HG02970 (cell line): ENCODE data around the gene AZIN2.

Experiments used
- ATAC-seq: cut with Tn5 transposase; IDR thresholded peaks from one replicate; pipeline ENCODE4 v1.9.1; 2021; ENCODE audit warnings: mild to moderate bottlenecking, moderate library complexity, moderate number of reproducible peaks; ENCODE audit not compliant: unreplicated experiment, low FRiP score

The AZIN2 gene

DNA sequence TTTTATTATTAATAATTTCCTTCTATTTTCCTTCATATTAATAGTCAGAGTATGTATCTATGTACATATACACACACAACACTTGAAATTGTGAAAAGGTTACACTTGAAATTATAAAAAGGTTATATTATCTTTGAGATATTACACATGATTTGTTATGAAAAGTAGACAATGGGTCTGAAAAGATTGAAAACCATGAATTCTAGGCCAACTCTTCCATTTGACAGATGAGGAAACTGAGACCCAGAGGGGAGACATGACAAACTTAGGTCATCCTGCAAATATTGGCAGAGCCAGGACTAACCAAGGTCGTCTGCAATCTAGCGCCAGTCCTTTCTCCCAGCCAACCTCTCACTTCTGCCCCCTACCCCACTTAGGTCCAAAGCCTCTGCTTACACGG, 67.7 kb downstream of the AZIN2 start:
- ATAC-seq = no peak

DNA sequence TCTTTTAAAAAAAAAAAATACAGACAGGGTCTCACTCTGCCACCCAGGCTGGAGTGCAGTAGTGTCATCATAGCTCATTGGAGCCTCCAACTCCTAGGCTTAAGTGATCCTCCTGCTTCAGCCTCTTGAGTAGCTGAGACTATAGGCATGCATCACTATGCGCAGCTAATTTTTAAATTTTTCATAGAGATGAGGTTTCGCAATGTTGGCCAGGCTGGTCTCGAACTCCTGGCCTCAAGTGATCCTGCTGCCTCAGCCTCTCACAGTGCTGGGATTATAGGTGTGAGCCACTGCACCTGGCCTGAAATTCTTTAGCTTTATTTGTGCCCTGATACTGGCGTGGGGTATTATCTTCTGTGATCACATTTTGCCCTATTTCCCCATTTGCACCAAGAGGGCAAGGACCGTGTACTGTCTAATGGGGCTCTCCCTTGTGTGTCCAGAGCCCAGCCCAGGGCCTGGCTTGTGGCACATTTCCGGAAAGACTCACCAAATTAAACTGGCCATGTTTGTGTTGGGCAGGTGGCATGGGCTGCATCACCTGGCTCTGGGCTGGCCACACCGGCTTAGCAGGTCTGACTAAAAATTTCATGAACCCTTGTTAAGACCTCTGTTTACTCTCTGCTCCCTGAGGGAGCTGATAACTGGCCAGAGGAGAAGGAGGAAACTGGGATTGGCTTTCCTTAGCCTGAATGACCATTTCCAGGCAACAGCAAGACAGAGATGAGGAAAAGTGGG, 68.7 kb downstream of the AZIN2 start:
- no peak for ATAC-seq

DNA sequence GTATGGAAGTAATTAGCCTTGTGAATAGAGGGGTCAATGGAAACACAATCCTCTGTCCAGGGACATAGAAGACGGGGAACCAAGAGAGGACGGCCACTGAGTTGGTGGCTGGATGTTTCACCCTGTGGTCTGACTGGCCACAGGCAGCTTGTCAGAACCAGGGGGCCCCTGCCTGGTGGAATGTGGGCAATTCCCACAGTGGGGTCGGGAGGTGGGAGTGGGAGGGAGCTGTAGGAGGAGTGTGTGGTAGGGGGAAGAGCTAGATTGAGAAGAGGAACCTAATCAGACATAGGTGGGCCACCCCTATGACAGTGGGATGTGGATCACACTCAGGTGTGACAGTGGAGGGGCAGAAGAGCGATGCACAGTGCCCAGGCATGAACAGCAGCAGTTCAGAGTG, 69.6 kb downstream of the AZIN2 start:
- ATAC-seq = no peak

DNA sequence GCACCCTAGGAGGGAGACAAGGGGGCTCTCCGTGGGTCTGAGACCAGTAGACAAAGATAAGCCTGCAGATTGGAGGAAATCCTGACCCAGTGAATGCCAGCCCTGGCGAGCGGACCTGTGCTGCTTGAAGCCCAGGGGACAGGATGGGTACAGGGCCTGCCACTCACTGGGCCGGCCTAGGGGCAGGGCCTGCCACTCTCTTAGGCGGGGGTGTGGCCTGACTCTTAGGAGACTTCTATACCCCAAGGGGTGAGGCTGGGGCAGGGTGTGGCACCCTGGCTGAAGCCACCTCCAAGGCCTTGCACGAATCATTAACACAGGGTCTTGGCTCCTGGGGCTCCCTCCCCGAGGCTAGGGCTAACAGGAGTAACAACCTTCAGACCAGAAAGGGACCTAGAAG, 70.2 kb downstream of the AZIN2 start:
- no peak for ATAC-seq

DNA sequence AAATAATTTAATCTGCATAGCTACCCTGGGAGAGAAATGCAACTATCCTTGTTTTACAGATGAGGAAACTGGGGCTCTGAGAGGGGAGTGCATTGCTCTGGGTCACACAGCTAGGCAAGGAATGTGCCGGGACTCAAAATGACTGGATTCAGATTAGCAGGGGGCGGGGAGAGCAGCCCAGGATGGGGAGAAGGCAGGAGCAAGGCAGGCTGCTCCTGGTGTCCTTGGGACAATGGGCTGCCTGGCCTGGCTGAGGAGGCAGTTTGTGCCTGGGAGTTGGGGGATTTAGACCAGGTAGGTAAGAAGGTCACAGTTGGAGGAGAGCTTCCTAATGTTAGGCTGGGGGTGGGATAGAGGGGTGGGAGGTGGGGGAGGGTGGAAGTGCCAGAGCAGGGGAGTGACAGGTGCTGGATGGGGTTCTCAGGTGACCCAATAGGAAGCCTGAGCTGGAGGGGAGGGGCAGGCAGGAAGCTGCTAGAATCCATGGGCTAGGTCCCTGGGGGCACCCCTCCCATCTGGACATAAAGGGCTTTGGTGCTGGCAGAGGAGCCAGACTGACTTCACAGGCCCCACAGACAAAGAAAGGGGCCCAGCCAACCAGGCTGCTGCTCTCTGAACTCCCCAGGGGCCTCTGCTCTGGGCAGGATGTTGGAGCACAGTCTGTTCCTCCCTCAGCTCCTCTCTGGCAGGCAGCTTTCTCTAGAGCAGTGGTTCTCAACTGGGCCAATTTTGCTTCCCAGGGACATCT, 71.9 kb downstream of the AZIN2 start:
- no peak for ATAC-seq

DNA sequence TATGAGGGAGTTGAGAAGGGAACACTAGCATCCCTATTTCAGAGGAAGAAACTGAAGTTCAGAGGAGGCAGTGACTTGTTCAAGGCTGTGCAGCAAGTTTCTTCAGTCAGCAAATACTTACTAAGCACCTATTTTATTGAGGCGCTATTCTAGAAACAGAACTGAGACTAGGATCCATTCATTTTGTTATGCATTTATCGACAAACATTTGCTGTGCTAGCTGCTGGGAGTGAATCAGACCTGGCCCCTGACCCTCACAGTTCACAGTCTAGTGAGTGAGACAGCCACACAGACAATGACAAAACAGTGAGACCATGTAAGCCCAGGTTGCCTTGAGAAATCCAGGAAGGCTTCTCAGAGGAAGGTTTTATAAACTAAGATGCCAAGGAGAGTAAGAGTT, 72.7 kb downstream of the AZIN2 start:
- no peak for ATAC-seq

DNA sequence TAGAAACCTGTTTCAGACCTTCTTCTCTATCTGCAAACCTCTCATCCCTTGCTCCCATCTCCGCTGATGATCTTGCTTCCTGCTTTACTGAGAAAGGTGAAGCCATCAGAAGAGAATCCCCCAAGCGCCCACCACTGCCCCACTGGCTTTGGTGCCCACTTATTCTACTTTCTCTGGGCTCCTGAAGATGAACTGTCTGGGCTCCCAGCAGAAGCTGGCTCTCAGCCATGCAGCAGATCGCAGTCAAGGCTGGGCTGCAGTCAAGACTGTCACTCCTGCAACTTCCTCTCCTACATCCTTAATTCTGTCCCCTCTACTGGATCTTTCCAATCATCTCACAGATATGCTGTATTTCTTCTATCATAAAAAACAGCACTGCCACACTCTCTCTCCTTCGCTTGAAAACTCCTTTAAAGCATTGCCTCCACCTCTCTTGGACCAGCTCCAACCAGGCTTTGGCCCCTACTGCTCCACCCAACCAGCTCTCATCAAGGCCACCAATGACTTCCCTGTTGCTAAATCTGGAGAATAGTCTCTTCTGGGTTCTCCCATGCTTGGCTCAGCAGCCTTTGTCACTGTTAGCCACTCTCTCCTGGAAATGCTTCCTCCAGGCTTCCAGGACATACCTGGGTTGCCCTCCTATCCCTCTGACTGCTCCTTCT, 75.1 kb downstream of the AZIN2 start:
- no peak for ATAC-seq

DNA sequence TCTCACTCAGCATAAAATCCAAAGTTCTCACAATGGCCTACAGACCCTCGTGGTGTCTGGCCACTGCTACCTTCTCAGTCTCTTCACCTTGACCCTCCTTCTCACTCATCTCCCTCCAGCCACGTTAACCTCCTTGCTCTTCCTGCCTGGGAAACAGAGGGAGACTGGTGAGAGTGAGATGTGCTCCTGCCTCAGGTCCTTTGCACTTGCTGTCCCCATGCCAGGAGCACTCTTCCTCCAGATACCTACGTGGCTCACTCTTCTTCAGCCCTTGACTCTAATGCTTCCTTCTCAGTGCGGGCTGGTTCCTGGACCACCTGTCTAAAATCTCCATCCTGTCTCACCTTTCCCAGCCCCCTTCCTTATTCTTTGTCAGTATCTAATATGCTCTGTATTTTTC, 76.2 kb downstream of the AZIN2 start:
- no peak for ATAC-seq

DNA sequence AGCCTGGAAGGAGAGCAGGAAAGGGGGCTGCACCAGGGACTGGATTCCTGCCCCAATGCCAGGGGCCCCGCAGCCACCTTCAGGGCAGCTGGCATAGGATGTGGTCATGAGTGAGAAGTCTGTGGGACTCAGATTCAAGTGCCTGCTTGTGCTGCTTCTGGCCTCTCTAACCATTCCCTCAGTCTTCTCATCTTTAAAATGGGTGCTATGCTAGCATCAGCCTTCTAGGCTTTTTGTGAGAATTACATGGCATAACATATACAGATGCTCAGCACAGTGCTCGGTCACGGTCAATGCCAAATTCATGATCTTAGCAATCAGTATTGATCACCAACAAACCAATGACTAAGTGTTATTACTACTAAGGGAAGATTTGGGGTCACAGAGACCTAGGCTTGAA, 77.4 kb downstream of the AZIN2 start:
- no peak for ATAC-seq

DNA sequence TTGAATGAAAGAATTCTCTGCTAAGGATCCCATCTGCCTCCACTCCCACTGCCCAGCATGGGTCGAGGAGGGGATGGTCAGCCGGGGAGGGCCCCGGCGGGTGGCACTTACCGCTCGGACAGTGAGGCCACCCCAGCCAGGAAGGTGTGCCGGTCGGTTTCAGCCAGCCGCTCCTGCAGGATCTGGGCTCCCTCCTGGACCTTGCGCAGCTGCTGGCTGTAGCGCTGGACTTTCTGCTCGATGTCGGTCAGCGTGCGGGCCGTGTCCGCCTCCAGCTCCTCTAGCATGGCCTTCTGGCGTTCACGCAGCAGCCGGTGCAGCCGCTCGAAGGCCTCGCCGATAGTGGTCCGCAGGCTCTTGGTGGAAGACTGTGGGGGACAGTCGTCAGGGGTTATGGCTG, 78.6 kb downstream of the AZIN2 start:
- ATAC-seq = no peak

DNA sequence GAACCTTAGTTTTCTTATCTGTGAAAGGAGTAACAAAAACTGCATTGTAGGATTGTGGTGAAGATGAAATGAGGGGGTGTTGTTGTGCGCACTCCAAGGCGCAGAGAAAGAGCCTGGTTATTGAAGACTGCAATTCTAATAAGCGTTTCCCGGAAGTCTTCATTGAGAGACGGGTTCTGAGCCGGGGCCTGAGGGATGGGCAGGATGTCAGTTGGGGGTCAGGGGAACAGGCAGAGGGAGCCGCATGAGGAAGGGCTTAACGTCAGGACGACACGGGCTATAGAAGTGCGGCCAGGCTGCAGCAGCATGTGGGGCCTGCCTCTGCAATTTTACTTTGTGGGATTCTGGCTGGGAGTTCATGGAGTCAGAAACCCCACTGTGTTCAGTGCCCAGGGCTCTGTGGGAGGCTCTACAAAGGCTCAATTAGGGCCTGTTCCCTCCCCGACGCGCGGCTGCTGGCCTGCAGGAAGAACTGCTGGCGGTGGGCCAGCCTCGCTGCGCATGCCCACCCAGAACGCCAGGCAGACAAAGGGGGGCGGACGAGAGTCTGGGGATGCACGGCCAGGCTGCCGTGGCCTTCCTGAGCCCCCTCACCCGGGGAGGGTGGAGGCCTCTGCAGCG, 80.2 kb downstream of the AZIN2 start:
- ATAC-seq = no peak

DNA sequence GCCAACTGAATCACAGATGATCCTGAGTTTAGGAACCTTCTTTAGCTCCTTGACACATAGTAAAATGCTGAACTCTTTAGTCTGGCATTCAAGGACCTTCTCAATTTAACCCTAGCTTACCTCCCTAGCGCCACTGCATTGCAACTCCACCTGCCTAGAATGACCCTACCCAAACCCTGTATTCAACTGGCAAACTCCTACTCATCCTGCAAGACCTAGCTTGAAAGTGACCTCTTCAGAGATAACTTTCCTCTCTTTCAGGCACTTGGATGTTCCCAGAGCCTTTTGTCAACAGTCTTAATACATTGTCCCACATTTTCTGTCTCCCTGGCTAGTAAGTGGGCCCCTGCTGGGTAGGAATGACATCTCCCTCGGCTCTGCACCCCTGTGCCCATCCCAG, 81.2 kb downstream of the AZIN2 start:
- no peak for ATAC-seq

DNA sequence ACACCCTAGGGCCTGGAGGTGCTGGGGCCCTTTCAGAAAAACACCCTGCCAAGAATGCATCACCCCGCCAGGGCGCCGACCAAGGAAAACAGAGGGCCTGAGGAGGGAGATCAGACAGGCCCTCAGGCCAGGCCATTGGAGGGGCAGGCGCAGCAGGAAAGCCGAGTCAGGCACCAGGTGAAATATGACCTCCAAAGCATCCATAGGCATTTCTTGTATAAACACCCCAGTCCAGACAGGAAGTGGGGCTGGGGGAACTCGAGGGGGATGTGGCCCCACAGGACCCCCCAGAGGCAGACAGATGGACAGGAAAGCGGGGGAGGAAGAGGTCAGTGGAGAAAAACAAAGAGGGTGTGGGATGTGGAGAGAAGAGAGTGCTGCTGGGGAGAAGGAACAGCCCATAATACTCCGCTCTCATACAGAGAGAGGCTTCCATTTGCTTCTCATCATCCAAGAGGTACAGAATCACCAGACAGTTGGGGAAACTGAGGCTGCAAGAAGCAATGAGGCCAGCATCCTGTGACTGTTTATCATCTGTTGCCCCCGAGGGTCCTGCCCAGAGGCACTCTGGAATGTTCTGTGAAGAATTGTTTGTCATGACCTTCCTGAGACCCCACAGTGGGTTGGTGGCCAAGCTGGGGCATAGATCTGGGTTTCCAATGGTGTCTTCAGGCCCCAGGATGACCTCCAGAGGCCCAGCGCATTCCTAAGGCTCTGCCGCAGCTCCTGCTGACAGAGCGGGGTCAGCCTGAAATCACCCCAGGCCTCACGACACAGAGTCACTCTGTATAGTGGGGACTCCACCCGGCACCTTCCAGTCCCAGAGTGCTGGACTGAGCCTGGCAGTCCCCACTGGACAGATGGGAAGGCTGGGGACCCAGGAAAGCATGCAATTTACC, 82.9 kb downstream of the AZIN2 start:
- no peak for ATAC-seq

DNA sequence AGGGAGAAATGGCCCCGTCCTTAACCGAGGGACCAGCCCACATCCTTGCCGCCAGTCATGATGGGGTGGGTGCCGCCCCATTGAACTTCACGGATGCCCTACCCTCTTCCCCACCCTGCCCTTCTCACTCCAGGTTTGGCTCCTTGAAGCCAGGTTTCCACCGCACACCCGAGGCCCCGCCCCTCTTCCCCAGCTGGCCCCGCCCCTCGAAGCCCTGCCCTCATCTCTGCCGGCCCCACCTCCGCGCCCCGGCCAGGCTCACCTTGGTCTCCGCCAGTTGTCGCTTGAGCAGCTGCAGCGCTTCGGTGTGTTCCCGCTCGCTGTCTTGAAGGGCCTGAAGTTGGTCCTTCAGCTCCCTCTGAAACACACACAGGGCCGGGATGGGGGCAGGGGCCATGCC, 84.3 kb downstream of the AZIN2 start:
- no peak for ATAC-seq

DNA sequence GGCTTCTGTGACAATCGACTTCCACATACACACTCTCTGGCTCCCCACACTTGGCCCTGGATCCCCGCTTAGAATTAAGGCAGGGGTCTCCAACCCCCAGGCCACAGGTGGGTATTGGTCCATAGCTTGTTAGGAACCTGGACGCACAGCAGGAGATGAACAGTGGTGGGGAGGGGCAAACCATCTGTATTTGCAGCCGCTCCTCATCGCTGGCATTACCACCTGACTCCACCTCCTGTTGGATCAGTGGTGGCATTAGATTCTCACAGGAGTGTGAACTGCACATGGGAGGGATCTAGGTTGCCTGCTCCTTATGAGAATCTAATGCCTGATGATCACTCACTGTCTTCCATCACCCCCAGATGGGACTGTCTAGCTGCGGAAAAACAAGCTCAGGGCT, 84.9 kb downstream of the AZIN2 start:
- no peak for ATAC-seq

DNA sequence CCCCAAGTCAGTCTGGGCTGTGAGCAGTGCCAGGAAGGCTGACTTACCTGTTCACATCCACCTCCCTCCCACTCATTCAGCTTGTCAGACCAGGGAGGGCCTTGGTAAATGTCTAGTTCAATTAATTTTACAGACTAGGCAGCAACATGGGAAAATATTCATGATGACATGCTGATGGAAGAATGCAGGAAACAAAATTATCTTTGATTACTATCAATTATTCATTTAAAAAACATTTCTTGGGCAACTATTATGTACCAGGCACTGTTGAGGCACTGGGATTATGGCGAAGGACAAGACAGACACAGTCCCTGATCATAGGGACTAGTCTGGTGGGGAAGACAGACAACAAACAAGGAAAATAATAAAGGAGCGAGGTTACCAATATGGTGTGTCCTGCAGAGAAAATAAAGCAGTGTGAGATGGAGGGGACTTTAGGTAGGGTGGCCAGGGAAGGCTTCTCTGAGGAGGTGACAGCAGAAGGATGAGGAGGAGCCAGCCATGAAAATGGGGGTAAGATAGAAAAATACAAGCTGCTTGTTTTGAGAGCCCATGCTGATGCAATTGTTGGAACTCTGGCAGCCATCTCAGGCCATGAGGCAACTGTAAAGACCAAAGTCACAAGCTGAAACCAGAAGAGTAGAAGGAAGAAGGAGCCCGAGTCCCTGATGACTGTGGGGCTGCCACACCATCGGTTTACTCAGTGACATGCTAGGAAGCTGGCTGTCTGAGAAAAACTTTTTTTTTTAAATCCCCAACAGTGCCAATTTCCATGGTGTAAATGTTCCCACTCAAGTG, 86.9 kb downstream of the AZIN2 start:
- ATAC-seq = no peak

DNA sequence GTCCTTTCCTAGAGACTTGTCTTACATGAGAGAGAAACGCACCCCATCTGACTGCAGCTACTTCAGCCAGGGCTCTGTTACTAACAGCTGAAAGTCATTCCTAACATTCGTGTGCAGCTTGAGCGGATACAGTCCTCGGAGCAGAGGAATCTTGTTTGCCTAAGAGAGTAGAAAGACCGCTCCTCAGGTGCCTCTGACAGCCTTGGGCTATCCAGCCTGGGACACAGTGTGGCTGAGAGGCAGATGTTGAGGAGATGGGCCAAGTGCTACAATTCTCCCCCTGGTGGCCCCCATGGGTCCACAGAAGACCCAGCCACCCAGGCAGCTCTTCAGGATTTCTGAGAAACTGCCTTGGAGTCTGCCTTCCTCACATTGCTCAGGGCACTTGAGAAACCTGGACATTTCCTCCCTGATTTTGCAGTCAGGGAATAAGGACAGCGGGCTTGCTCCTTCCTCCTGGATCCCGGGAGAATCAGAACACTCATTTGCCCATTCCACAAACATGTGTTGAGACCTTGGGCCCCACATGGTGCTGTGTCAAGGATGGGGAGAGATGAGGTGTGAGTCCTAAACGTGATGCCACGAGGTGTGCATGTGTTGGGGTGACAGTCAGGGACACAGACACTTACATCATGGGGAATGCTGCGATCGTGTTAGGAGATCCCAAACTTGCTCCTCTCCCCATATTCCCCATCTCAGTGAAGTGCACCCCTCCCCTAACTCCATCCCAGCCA, 87.8 kb downstream of the AZIN2 start:
- ATAC-seq = no peak

DNA sequence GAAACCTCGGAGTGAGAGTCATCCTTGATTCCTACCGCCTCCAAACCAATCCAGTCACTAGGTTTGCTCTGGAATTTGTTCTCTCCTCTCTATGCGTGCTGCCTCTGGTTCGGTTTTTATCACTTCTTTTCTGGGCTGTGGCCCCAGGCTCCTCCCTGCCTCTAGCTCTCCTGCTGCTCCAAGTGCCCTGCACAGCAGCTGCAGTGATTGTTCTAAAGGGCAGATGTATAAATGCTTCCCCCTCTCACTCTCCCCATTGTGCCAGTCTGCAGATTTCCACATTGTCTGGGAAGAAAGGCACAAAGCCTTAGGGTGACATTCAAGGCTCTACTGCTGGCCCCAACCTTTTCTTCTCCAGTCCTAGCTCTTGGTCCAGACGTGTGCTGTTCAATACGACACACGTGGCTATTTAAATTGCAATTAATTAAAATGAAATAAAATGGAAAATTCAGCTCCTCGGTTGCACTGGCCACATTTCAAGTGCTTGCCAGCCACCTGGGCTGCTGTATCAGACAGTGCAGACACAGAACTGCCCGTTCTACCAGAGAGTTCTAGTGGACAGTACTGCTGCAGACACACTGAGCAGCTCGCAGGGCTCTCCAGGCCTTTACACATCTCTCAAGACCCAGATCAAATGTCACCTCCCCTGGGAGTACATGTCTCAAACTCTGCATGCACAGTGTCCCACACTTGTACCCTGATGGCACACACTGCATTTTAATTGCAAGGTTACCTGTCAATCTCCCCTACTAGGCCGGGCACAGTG, 88.5 kb downstream of the AZIN2 start:
- no peak for ATAC-seq
